Measurements from ENCODE around the gene SPHK2. TPM values are rescaled to one million over a fixed set of nuclear protein-coding genes. Genes with fewer than 3 reads are reported as not detected.
A peak's percentile ranks its signal among the peaks of the same experiment; 100 is the strongest.
"Not testable (repeated sequence)": the region's sequence is repeated elsewhere in the genome, so short reads cannot be mapped to it uniquely, and the experiment has no call there.

Gene SPHK2
- polyA plus RNA-seq, 1 donor from 2014 or later = 11.0 TPM

- Mint-ChIP-seq H3K27ac (peak within 1 kb of the TSS; percentile 73 to 94 (median 76)), H3K36me3 (peaks cover 1% of the 10 kb centered on the region), H3K4me1 (peaks cover 10 to 30% (median 29%) of the 10 kb centered on the region in 3 donors), H3K9me3 (peaks cover 0 to 2% (median 0%) of the 10 kb centered on the region in 3 donors), H3K4me3 (peak within 1 kb of the TSS; percentile 81 to 97 (median 90)), H3K27me3 (no peaks in the 10 kb centered on the region)
These were observed 26.9 kb downstream of the SPHK2 start, which contains the start of gene CA11 for GRCh38 chr19:48646001-48646721. Gene CA11 (minus strand): TSS chr19:48646187. CDS start chr19:48645632, 555 bp downstream.

GRCh38 chr19:48646722-48647216 lies 27.5 kb downstream of the SPHK2 start:
- Mint-ChIP-seq H3K4me3 (peak overlapping the region; percentile 11 to 89 (median 52)), H3K4me1 (peaks cover 10 to 33% (median 27%) of the 10 kb centered on the region in 3 donors), H3K27ac (peak overlapping the region; percentile 37 to 84 (median 73)), H3K27me3 (no peaks in the 10 kb centered on the region), H3K9me3 (peaks cover 0 to 2% (median 0%) of the 10 kb centered on the region in 3 donors), H3K36me3 (peaks cover 1% of the 10 kb centered on the region)

- peak overlapping the region in 3 of 4 donors; percentile 8 to 80 (median 78) for H3K4me3 Mint-ChIP-seq
- peaks cover 0 to 2% (median 0%) of the 10 kb centered on the region in 3 donors for H3K9me3 Mint-ChIP-seq
- H3K36me3 Mint-ChIP-seq = peaks cover 1% of the 10 kb centered on the region
- peaks cover 11 to 33% (median 28%) of the 10 kb centered on the region in 3 donors for H3K4me1 Mint-ChIP-seq
- H3K27ac Mint-ChIP-seq = peak overlapping the region in 2 of 3 donors; percentile 1 to 31
- H3K27me3 Mint-ChIP-seq = no peaks in the 10 kb centered on the region
These were observed 28.8 kb downstream of the SPHK2 start for GRCh38 chr19:48648134-48648533.

DNA sequence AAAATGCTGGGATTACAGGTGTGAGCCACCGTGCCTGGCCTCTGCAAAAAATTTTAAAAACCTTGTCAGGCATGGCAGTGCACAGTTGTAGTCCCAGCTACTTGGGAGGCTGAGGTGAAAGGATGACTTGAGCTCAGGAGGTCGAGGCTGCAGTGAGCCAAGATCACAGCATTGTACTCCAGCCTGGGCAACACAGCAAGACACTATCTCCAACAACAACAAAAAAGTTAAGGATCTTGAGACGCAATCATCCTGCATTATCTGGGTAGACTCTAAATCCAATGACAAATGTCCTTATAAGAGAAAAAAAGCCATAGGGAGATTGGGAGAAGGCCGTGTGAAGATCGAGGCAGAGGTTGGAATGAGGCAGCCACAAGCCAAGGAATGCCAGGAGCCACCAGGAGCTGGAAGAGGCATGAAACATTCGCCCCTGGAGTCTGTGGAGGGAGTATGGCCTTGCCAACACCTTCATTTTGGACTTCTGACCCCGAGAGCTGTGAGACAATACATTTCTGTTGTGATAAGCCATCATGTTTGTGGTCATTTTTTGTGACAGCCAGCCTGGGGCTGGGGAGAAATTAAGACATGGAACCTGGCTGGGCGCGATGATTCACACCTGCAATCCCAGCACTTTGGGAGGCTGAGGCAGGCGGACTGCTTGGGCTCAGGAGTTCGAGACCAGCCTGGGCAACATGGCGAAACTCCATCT lies 31.8 kb downstream of the SPHK2 start:
- peak overlapping the region; percentile 37 to 90 (median 86) for H3K27ac Mint-ChIP-seq
- peaks cover 0 to 2% (median 0%) of the 10 kb centered on the region in 3 donors for H3K9me3 Mint-ChIP-seq
- no peaks in the 10 kb centered on the region for H3K27me3 Mint-ChIP-seq
- H3K36me3 Mint-ChIP-seq = no peaks in the 10 kb centered on the region
- H3K4me1 Mint-ChIP-seq = peaks cover 11 to 23% (median 22%) of the 10 kb centered on the region in 3 donors
- peak overlapping the region in 1 of 4 donors; percentile 39 for H3K4me3 Mint-ChIP-seq

DNA sequence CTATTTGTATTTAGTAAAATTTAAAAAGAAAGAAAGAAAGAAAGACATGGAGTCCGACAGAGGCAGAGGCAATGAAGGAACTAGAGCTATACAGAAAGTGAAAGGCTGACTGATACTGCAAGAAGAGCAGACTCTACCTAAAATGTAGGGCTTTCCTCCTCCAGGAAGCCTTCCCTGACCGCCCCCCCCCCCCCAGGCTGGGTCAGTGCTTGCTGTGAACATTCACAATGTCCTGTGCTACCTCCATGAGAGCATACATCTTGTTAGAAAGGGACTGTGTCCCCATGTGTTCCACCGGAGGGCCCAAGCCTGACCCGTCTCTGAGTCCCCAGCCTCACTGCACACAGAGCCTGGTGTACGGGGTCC lies 32.4 kb downstream of the SPHK2 start:
- H3K9me3 Mint-ChIP-seq = peaks cover 0 to 2% (median 0%) of the 10 kb centered on the region in 3 donors
- peak overlapping the region; percentile 71 to 90 (median 76) for H3K27ac Mint-ChIP-seq
- no peaks in the 10 kb centered on the region for H3K36me3 Mint-ChIP-seq

GRCh38 chr19:48654299-48655059 lies 35.2 kb downstream of the SPHK2 start:
- Mint-ChIP-seq H3K4me3 (peak overlapping the region in 2 of 4 donors; percentile 9 to 38), H3K9me3 (no peaks in the 10 kb centered on the region), H3K27me3 (no peaks in the 10 kb centered on the region), H3K36me3 (no peaks in the 10 kb centered on the region), H3K27ac (peak overlapping the region in 1 of 3 donors; percentile 12), H3K4me1 (peaks cover 8 to 13% (median 10%) of the 10 kb centered on the region in 3 donors)

More for the DNA sequence above, 32.4 kb downstream of the SPHK2 start:
- Mint-ChIP-seq H3K4me3 (peak overlapping the region in 1 of 4 donors; percentile 56), H3K27me3 (no peaks in the 10 kb centered on the region), H3K4me1 (peaks cover 11 to 23% (median 20%) of the 10 kb centered on the region in 3 donors)

GRCh38 chr19:48656840-48657474 lies 37.7 kb downstream of the SPHK2 start:
- Mint-ChIP-seq H3K4me1 (peaks cover 8 to 17% (median 15%) of the 10 kb centered on the region in 3 donors), H3K9me3 (no peaks in the 10 kb centered on the region), H3K36me3 (no peaks in the 10 kb centered on the region), H3K27ac (no peak overlapping the region), H3K27me3 (no peaks in the 10 kb centered on the region), H3K4me3 (peak overlapping the region in 1 of 4 donors; percentile 24)

DNA sequence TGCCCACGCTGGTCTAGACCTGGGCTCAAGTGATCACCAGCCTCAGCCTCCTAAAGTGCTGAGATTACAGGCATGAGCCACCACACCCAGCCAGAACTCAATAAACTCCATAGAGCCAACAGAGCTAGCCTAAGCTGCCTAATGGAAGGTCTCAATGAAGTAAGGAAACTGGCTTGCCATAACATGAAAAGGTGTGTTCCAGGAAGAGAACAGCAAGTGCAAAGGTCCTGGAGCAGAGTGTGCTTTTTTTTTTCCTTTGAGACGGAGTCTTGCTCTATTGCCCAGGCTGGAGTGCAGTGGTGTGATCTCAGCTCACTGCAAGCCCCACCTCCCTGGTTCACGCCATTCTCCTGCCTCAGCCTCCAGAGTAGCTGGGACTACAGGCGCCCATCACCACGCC lies 38.5 kb downstream of the SPHK2 start:
- H3K4me1 Mint-ChIP-seq = peaks cover 8 to 13% (median 10%) of the 10 kb centered on the region in 3 donors
- H3K4me3 Mint-ChIP-seq, H3K27me3 Mint-ChIP-seq, H3K9me3 Mint-ChIP-seq, H3K27ac Mint-ChIP-seq, H3K36me3 Mint-ChIP-seq: not testable (repeated sequence)

DNA sequence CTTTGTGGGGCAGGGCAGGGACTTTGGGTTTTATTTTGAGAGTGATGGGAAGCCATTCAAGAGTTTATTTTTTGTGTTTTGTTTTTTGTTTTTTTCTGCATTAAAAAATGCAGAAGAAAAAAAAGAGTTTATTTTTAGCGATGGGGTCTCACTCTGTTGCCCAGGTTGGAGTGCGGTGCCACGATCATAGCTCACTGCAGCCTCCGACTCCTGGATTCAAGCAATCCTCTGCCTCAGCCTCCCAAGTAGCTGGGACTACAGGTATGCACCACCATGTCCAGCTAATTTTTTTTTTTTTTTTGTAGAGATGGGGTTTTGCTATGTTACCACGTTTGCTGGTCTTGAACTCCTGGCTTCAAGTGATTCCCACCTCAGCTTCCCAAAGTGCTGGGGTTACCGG lies 39.2 kb downstream of the SPHK2 start:
- Mint-ChIP-seq H3K27ac (peak overlapping the region in 1 of 3 donors; percentile 46), H3K4me1 (peaks cover 8 to 13% (median 10%) of the 10 kb centered on the region in 3 donors), H3K36me3 (no peaks in the 10 kb centered on the region), H3K9me3 (no peaks in the 10 kb centered on the region), H3K27me3 (no peaks in the 10 kb centered on the region), H3K4me3 (no peak overlapping the region)

- Mint-ChIP-seq H3K4me3 (peak overlapping the region in 2 of 4 donors; percentile 1 to 17), H3K27ac (peak overlapping the region in 1 of 3 donors; percentile 37)
These were observed 40.5 kb downstream of the SPHK2 start for GRCh38 chr19:48659768-48660167.

GRCh38 chr19:48660852-48661710 lies 41.8 kb downstream of the SPHK2 start:
- Mint-ChIP-seq H3K36me3 (no peaks in the 10 kb centered on the region), H3K4me3 (peak overlapping the region; percentile 70 to 95 (median 83)), H3K27me3 (no peaks in the 10 kb centered on the region), H3K4me1 (peaks cover 8 to 13% (median 10%) of the 10 kb centered on the region in 3 donors), H3K27ac (peak overlapping the region; percentile 66 to 99 (median 97)), H3K9me3 (no peaks in the 10 kb centered on the region)

More at GRCh38 chr19:48659768-48660167, 40.5 kb downstream of the SPHK2 start:
- no peaks in the 10 kb centered on the region for H3K27me3 Mint-ChIP-seq
- H3K36me3 Mint-ChIP-seq = no peaks in the 10 kb centered on the region
- no peaks in the 10 kb centered on the region for H3K9me3 Mint-ChIP-seq
- peaks cover 8 to 13% (median 10%) of the 10 kb centered on the region in 3 donors for H3K4me1 Mint-ChIP-seq

DNA sequence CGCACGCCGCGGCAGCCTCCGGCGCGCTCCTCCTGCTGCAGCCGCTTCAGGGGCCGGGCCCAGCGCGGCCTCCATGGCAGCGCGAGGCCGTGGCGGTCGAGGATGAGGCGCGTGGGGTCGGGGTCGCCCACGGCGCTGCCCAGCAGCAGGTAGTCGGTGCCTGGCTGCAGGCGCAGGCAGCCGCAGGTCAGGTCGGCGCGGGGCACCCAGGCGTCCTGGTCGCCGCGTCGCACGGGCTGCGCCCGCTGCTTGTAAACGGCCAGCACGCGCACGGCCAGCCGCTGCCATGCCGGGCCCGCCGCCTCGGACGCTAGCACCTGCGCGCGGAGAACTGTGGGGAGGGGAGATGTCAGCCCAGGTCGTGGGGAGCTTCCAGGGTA lies 42.4 kb downstream of the SPHK2 start:
- Mint-ChIP-seq H3K4me3 (no peak overlapping the region), H3K27me3 (no peaks in the 10 kb centered on the region), H3K4me1 (peaks cover 8 to 13% (median 10%) of the 10 kb centered on the region in 3 donors), H3K27ac (no peak overlapping the region), H3K9me3 (no peaks in the 10 kb centered on the region), H3K36me3 (no peaks in the 10 kb centered on the region)

DNA sequence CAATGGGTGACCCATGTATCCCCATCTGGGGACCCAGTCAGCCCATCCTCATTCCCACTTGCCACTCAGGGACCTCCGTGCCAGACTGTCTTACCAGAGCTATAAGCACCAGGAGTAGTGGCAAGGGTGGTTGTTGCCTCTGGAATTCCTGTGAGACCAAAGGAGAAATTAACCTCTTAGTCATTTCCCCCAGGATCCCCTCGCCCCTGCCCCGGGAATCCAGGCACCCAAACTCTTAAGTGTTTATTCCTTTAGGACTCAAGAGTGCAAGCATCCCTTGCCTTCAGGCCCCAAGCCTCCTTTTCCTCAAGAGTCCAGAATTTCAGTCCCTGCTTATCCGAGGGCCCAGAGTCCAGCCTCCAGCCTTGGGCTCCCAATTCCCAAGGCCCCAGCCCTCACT lies 44.4 kb downstream of the SPHK2 start:
- Mint-ChIP-seq H3K27ac (no peak overlapping the region), H3K4me1 (peaks cover 6 to 13% (median 9%) of the 10 kb centered on the region in 3 donors), H3K27me3 (no peaks in the 10 kb centered on the region), H3K9me3 (no peaks in the 10 kb centered on the region), H3K4me3 (no peak overlapping the region), H3K36me3 (no peaks in the 10 kb centered on the region)

Measured in IgD-negative memory B cell (primary cell).